Stomach (tissue), 9 donors: ENCODE measurements around the gene TCEAL2. TPM values are rescaled to one million over a fixed set of nuclear protein-coding genes. Genes with fewer than 3 reads are reported as not detected.
"Not testable (repeated sequence)": the region's sequence is repeated elsewhere in the genome, so short reads cannot be mapped to it uniquely, and the experiment has no call there.

Experiments
- DNase-seq, 2 donors: peaks; one replicate each; pipeline versions ENCODE4 v3.0.0 to v3.0.0-alpha.2; 2013 to 2019
- H3K27ac ChIP-seq, 5 donors: fragments of 200-600 bp in 4 of 5; sonication (generic) in 4 of 5; one replicate each; pipeline ENCODE4 v1.5.1; 2013 to 2019; ENCODE audit warnings: mild to moderate bottlenecking in 1 of 5, moderate library complexity in 1 of 5
- H3K27me3 ChIP-seq, 3 donors: fragments of 200-600 bp; sonication (generic); one replicate each; pipeline ENCODE4 v1.5.1; 2017 to 2019; ENCODE audit warnings: mixed run types in 1 of 3
- H3K36me3 ChIP-seq, 4 donors: fragments of 200-600 bp; sonication (generic); 1 replicate in 3 of 4; 2 replicates in 1 of 4; pipeline ENCODE4 v1.5.1; 2016 to 2019
- H3K4me1 ChIP-seq, 4 donors: fragments of 200-600 bp; sonication (generic); one replicate each; pipeline ENCODE4 v1.5.1; 2016 to 2019
- H3K4me3 ChIP-seq, 4 donors: fragments of 200-600 bp; sonication (generic) in 3 of 4; one replicate each; pipeline ENCODE4 v1.5.1; 2016 to 2019; ENCODE audit warnings: mild to moderate bottlenecking in 1 of 4
- H3K9me3 ChIP-seq, 4 donors: fragments of 200-600 bp; sonication (generic); one replicate each; pipeline ENCODE4 v1.5.1; 2016 to 2019
- EP300 ChIP-seq: sonication (generic); formaldehyde crosslinking; IDR thresholded peaks from one replicate; pipeline ENCODE4 v1.6.1; 2017; ENCODE audit warnings: antibody characterized with exemption
- POLR2A ChIP-seq, 4 donors: fragments of 450-650 bp; IDR thresholded peaks; one replicate each; pipeline ENCODE4 v1.6.1; 2016; ENCODE audit warnings: antibody characterized with exemption in 4 of 4, control low read depth in 2 of 4, mild to moderate bottlenecking in 1 of 4, moderate library complexity in 1 of 4
- POLR2AphosphoS5 ChIP-seq, 3 donors: sonication (generic); formaldehyde crosslinking; IDR thresholded peaks; one replicate each; pipeline ENCODE4 v1.6.1; 2016; ENCODE audit warnings: antibody characterized with exemption in 3 of 3
- WGBS, 5 donors: extraction: QIAGEN DNeasy Blood & Tissue Kit in 3 of 5; methylation state at CpG; one replicate each; pipeline versions ENCODE4 v1.1.5 to v1.1.7; 2013 to 2018; 5-methylcytosine and 5-hydroxymethylcytosine counted together
- intact Hi-C: fragments of 100-400 bp; cut with DNase I; formaldehyde crosslinking; loops from one replicate; pipeline ENCODE4 v1.15.1; 2023; ENCODE audit warnings: low total_unique reads
- polyA plus RNA-seq, 3 donors: library from polyadenylated mRNA; stranded (reverse); fragments of 200-250 nt; gene quantifications; one replicate each; pipeline ENCODE4 v1.2.3, GENCODE V29; 2013
- total RNA-seq, 5 donors: library from RNA; depleted of rRNA; stranded (reverse); fragments of >200 nt; gene quantifications; one replicate each; pipeline versions ENCODE4 v1.1.0 to v1.2.3, GENCODE V29; 2014 to 2016
- TF ChIP-seq, protein P1 (sequence below), 7 experiments: fragments of 450-650 bp in 4 of 7; fragments of 200-600 bp in 3 of 7; sonication (generic) in 3 of 7; IDR thresholded peaks; one replicate each; pipeline ENCODE4 v1.5.1; 2016 to 2019; ENCODE audit warnings: antibody characterized with exemption in 7 of 7, control low read depth in 2 of 7, mild to moderate bottlenecking in 1 of 7
- donor health status: healthy with polysubstance abuse.
- donor health status: Bipolar disorder and iron deficiency.
- donor health status: healthy.

Gene TCEAL2
- total and polyA plus RNA-seq, 8 donors = 1.3 to 21.0 (median 6.2) TPM; not detected in 2

DNA sequence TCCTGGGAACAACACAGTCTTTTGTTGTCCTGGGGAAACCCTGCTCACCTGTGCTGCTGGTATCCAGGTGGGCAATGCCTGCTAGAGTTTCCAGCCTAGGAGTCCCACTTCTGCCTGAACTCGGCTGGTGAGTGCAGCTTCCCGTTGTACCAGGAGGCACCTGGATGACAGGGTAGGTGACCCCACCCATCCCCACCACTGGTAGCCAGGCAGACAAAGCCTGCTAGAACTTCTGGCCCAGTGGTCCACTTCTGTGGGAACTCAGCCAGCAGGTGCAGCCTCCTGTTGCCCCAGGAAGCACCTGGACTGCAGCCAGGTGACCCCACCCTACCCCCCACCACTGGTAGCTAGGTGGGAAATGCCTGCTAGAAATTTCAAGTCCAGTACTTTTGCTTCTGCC, 9.7 kb upstream of the TCEAL2 start:
- no peak for DNase-seq
- intact Hi-C loops = no loop called here
- no peaks in the 10 kb centered on the region for H3K36me3 ChIP-seq
- H3K27ac ChIP-seq = no peak overlapping the region
- no peaks in the 10 kb centered on the region for H3K4me1 ChIP-seq
- TF ChIP-seq, protein P1, sequence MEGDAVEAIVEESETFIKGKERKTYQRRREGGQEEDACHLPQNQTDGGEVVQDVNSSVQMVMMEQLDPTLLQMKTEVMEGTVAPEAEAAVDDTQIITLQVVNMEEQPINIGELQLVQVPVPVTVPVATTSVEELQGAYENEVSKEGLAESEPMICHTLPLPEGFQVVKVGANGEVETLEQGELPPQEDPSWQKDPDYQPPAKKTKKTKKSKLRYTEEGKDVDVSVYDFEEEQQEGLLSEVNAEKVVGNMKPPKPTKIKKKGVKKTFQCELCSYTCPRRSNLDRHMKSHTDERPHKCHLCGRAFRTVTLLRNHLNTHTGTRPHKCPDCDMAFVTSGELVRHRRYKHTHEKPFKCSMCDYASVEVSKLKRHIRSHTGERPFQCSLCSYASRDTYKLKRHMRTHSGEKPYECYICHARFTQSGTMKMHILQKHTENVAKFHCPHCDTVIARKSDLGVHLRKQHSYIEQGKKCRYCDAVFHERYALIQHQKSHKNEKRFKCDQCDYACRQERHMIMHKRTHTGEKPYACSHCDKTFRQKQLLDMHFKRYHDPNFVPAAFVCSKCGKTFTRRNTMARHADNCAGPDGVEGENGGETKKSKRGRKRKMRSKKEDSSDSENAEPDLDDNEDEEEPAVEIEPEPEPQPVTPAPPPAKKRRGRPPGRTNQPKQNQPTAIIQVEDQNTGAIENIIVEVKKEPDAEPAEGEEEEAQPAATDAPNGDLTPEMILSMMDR (IDR thresholded peaks at IDR 0.05) = no peak
- TF ChIP-seq POLR2AphosphoS5 (IDR thresholded peaks at IDR 0.05) = no peak
- no peak for TF ChIP-seq POLR2A (IDR thresholded peaks at IDR 0.05)
- TF ChIP-seq EP300 = no peak
- 60 to 75% (median 69%) methylated on average over 2 of the region's 2 CpGs; no CpG with 5 or more reads in 1 of the 5 donors for WGBS, 5 donors
- peaks cover 0 to 11% (median 5%) of the 10 kb centered on the region in 4 donors for H3K9me3 ChIP-seq
- peaks cover 0 to 14% (median 8%) of the 10 kb centered on the region in 3 donors for H3K27me3 ChIP-seq
- no peak overlapping the region for H3K4me3 ChIP-seq

- peak overlapping the region; percentile 22 to 41 (median 30) for H3K4me3 ChIP-seq
- peak overlapping the region in 2 of 5 donors; percentile 31 to 78 for H3K27ac ChIP-seq
- H3K36me3 ChIP-seq, intact Hi-C loops, DNase-seq, H3K9me3 ChIP-seq: not testable (repeated sequence)
- peaks cover 0 to 33% (median 13%) of the 10 kb centered on the region in 3 donors for H3K27me3 ChIP-seq
- WGBS, 5 donors = 12 to 37% (median 14%) methylated on average over 5 to 9 of the region's 10 CpGs
- H3K4me1 ChIP-seq = peaks cover 0 to 12% (median 0%) of the 10 kb centered on the region in 4 donors
Observed at GRCh38 chrX:102125014-102125413, 465 bp upstream of the TCEAL2 start.

DNA sequence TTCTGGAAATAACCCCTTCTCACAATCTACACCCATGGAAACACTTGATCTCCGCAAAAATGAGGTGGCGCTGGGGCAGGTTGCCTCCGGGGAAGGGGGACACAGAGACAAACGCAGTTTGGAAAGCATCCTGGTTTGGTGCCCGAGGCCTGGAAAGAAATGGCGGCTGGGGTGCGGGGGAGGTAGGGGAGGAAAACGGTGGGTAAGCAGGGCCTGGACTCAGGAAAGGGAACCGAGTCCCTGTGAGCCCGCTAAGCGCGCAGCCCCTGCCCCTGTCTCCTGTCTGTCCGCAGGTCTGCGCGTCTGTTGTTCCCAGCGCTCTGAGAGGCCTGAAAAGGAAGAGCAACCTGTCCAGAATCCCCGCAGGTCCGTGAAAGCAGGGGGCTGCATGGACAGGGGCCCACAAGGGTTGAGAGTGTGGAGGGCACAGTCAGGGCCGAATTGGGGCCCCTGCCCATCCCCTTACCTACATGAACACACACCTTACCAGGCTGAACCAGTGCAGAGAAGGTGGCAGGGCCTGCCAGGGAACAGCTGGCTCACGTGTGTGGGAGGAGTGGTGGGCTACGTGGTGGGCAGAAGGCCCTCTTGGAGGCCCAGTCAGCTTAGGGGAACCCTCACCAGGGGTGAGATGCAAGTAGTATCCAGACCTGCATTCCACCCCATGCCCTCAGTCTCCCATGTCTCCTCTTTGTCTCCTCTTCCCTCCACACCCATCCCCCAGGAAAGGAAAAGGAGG, 770 bp downstream of the TCEAL2 start:
- intact Hi-C loops = not testable (repeated sequence)
- H3K27ac ChIP-seq = peak overlapping the region in 3 of 5 donors; percentile 15 to 78 (median 48)
- 15 to 35% (median 26%) methylated on average over 18 to 21 of the region's 21 CpGs for WGBS, 5 donors

DNA sequence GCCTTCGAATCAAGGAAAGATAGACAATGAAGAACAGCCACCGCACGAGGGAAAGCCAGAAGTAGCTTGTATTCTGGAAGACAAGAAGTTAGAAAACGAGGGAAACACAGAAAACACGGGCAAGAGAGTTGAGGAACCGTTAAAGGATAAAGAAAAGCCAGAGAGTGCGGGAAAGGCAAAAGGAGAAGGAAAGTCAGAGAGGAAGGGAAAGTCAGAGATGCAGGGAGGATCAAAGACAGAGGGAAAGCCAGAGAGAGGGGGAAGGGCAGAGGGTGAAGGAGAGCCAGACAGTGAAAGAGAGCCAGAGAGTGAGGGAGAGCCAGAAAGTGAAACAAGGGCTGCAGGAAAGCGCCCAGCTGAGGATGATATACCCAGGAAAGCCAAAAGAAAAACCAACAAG, 1.4 kb downstream of the TCEAL2 start:
- peak overlapping the region in 1 of 5 donors; percentile 78 for H3K27ac ChIP-seq
- 39 to 52% (median 41%) methylated on average over 8 of the region's 8 CpGs for WGBS, 5 donors
- TF ChIP-seq EP300 = no peak
- TF ChIP-seq POLR2A (IDR thresholded peaks at IDR 0.05) = no peak
- TF ChIP-seq POLR2AphosphoS5 (IDR thresholded peaks at IDR 0.05) = no peak
- TF ChIP-seq, protein P1 (IDR thresholded peaks at IDR 0.05) = no peak
- H3K4me3 ChIP-seq = no peak overlapping the region
- H3K9me3 ChIP-seq = no peaks in the 10 kb centered on the region
- H3K36me3 ChIP-seq = no peaks in the 10 kb centered on the region
- peaks cover 0 to 12% (median 0%) of the 10 kb centered on the region in 4 donors for H3K4me1 ChIP-seq
- H3K27me3 ChIP-seq = peaks cover 0 to 33% (median 13%) of the 10 kb centered on the region in 3 donors
- DNase-seq = no peak
- intact Hi-C loops = no loop called here

More for the DNA sequence above, 770 bp downstream of the TCEAL2 start:
- Histone ChIP-seq H3K4me1 (peaks cover 0 to 12% (median 0%) of the 10 kb centered on the region in 4 donors), H3K4me3 (peak overlapping the region; percentile 22 to 41 (median 27)), H3K27me3 (peaks cover 0 to 33% (median 13%) of the 10 kb centered on the region in 3 donors)
- H3K36me3 ChIP-seq, H3K9me3 ChIP-seq, DNase-seq: not testable (repeated sequence)

- TF ChIP-seq, protein P1 (IDR thresholded peaks at IDR 0.05) = peak in 3 of 7 experiments; percentile 17 to 20 (median 17)
- TF ChIP-seq POLR2A (IDR thresholded peaks at IDR 0.05) = no peak
- H3K27ac ChIP-seq = no peak overlapping the region
- DNase-seq = peak in 1 of 2 donors; percentile 11
- H3K4me3 ChIP-seq = no peak overlapping the region
- H3K27me3 ChIP-seq = peaks cover 0 to 36% (median 13%) of the 10 kb centered on the region in 3 donors
- no peaks in the 10 kb centered on the region for H3K9me3 ChIP-seq
- peaks cover 0 to 12% (median 0%) of the 10 kb centered on the region in 4 donors for H3K4me1 ChIP-seq
- H3K36me3 ChIP-seq = no peaks in the 10 kb centered on the region
- 25 to 61% (median 61%) methylated on average over 1 of the region's 1 CpG for WGBS, 5 donors
- intact Hi-C loops = no loop called here
Observed at GRCh38 chrX:102129473-102129872, 4.0 kb downstream of the TCEAL2 start.
